NCI-H526 treated with DMSO at 0.1 percent for 48 hours (cell line): Measurements from ENCODE around the gene MUC6.

ENCODE experiments used
- DNase-seq: peaks from one replicate; lab custom pipeline; 2025; lab: John Stamatoyannopoulos, UW

The MUC6 gene

DNA sequence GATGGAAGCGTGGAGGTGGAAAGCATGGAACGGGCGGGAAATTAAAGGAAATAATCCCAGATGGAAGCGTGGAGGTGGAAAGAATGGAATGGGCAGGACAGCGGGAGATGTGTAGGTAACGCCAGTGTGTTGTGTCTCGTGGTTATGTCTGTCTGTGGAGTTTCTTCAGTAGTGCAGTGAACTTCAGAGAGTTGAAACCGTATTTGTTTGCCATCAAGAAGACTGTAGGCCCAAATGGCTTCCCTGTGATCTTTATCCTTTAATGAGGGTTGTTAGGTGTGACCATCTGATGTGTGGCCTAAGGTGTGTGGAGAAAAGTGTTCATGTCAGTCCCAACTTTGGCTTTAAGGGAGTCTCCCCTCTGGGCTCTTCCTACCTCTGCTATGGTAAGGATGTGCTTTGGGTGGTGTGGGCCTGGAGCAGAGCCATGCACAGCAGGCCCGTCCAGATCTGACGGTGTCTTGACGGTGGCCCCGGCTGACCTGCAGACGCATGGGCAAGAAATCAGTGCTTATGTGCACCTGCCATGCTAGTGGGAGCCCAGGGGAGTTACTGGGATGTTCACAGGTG, 71.2 kb downstream of the MUC6 start:
- DNase-seq: no peak

DNA sequence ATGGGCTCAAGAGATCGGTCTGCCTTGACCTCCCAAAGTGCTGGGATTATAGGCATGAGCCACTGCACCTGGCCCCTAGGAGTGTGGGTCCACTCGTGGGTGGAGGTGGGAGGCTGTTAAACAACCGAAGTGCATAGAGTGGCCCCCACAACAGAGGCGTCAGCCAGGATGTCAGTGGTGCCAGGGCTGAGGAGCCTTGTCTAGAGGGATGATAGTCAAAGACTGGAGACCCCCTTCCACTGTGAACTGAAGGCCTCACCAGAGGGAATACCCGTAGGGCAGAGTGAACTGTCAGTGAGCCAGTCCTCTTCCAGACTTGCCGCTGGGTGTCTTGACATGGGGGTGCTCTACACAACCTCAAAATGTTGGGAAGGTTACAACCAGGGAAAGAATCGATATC, 72.7 kb downstream of the MUC6 start:
- DNase-seq: no peak
